Liver (tissue), 9 donors: ENCODE measurements around the gene SPON2. TPM values are rescaled to one million over a fixed set of nuclear protein-coding genes. Genes with fewer than 3 reads are reported as not detected.

Experiments used
- DNase-seq: peaks from one replicate; pipeline ENCODE4 v3.0.0-alpha.2; 2017; ENCODE audit warnings: low spot score
- H3K27ac ChIP-seq, 2 donors: one replicate each; pipeline ENCODE4 v1.7.0; 2013; ENCODE audit warnings: inconsistent platforms in 2 of 2, low read length in 2 of 2, control low read depth in 1 of 2, low read depth in 1 of 2, mild to moderate bottlenecking in 1 of 2
- H3K27me3 ChIP-seq, 4 donors: one replicate each; pipeline versions ENCODE4 v1.6.1 to v1.7.0; 2013; ENCODE audit warnings: low read length in 3 of 4, inconsistent platforms in 1 of 4, mild to moderate bottlenecking in 1 of 4, moderate library complexity in 1 of 4; ENCODE audit not compliant: control insufficient read depth in 4 of 4, insufficient read depth in 4 of 4
- H3K36me3 ChIP-seq, 4 donors: one replicate each; pipeline versions ENCODE4 v1.6.1 to v1.7.0; 2013; ENCODE audit warnings: low read length in 3 of 4, mild to moderate bottlenecking in 3 of 4, low read depth in 1 of 4, moderate library complexity in 1 of 4; ENCODE audit not compliant: control insufficient read depth in 4 of 4, insufficient read depth in 3 of 4
- H3K4me1 ChIP-seq, 4 donors: one replicate each; pipeline versions ENCODE4 v1.6.1 to v1.7.0; 2013; ENCODE audit warnings: low read length in 3 of 4, mild to moderate bottlenecking in 3 of 4, moderate library complexity in 1 of 4; ENCODE audit not compliant: control insufficient read depth in 4 of 4, insufficient read depth in 4 of 4
- H3K4me3 ChIP-seq, 3 donors: one replicate each; pipeline versions ENCODE4 v1.6.1 to v1.7.0; 2013; ENCODE audit warnings: low read length in 3 of 3, control low read depth in 1 of 3, low read depth in 1 of 3, mild to moderate bottlenecking in 1 of 3
- H3K9ac ChIP-seq, 2 donors: one replicate each; pipeline ENCODE4 v1.7.0; 2013; ENCODE audit warnings: low read length in 2 of 2, mild to moderate bottlenecking in 2 of 2, moderate library complexity in 2 of 2, control low read depth in 1 of 2, low read depth in 1 of 2
- H3K9me3 ChIP-seq, 4 donors: one replicate each; pipeline versions ENCODE4 v1.6.1 to v1.7.0; 2013; ENCODE audit warnings: low read length in 3 of 4; ENCODE audit not compliant: control insufficient read depth in 4 of 4
- EGR1 ChIP-seq, 2 donors: IDR thresholded peaks; 2 replicates each; pipeline ENCODE4 v1.6.1; 2016 to 2018; ENCODE audit warnings: antibody characterized with exemption in 2 of 2, low read depth in 2 of 2
- FOXA1 ChIP-seq: IDR thresholded peaks from 2 replicates; pipeline ENCODE4 v1.6.1; 2016; ENCODE audit warnings: antibody characterized with exemption
- FOXA2 ChIP-seq: IDR thresholded peaks from 2 replicates; pipeline ENCODE4 v1.6.1; 2016; ENCODE audit warnings: antibody characterized with exemption
- GABPA ChIP-seq, 2 donors: IDR thresholded peaks in 1 of 2; conservative IDR thresholded peaks in 1 of 2; 2 replicates each; pipeline ENCODE4 v1.6.1; 2016; ENCODE audit warnings: antibody characterized with exemption in 2 of 2, mild to moderate bottlenecking in 1 of 2, moderate library complexity in 1 of 2
- HNF4A ChIP-seq, 2 donors: conservative IDR thresholded peaks; 2 replicates each; pipeline ENCODE4 v1.6.1; 2016; ENCODE audit warnings: antibody characterized with exemption in 2 of 2, mild to moderate bottlenecking in 2 of 2
- HNF4G ChIP-seq: IDR thresholded peaks from 2 replicates; pipeline ENCODE4 v1.6.1; 2016; ENCODE audit warnings: antibody characterized with exemption
- JUND ChIP-seq, 2 donors: IDR thresholded peaks; 2 replicates each; pipeline ENCODE4 v1.6.1; 2016; ENCODE audit warnings: antibody characterized with exemption in 2 of 2
- MAX ChIP-seq: IDR thresholded peaks from 2 replicates; pipeline ENCODE4 v1.6.1; 2016; ENCODE audit warnings: antibody characterized with exemption
- NR2F2 ChIP-seq: IDR thresholded peaks from 2 replicates; pipeline ENCODE4 v1.6.1; 2016; ENCODE audit warnings: antibody characterized with exemption
- RAD21 ChIP-seq, 2 donors: IDR thresholded peaks; 2 replicates each; pipeline ENCODE4 v1.6.1; 2016; ENCODE audit warnings: antibody characterized with exemption in 2 of 2, mild to moderate bottlenecking in 2 of 2
- RXRA ChIP-seq, 2 donors: IDR thresholded peaks; 2 replicates each; pipeline ENCODE4 v1.6.1; 2017 to 2018; ENCODE audit warnings: antibody characterized with exemption in 2 of 2, mild to moderate bottlenecking in 1 of 2
- TAF1 ChIP-seq: conservative IDR thresholded peaks from 2 replicates; pipeline ENCODE4 v1.6.1; 2016; ENCODE audit warnings: antibody characterized with exemption, mild to moderate bottlenecking
- YY1 ChIP-seq: IDR thresholded peaks from 2 replicates; pipeline ENCODE4 v1.6.1; 2016; ENCODE audit warnings: antibody characterized with exemption, mild to moderate bottlenecking
- WGBS: extraction: QIAGEN DNeasy Blood & Tissue Kit; methylation state at CpG from one replicate; pipeline ENCODE4 v1.1.7; 2013; 5-methylcytosine and 5-hydroxymethylcytosine counted together
- polyA plus RNA-seq, 2 donors: library from polyadenylated mRNA; stranded (reverse) in 1 of 2; unstranded in 1 of 2; fragments of 200-250 nt in 1 of 2; fragments of >200 nt in 1 of 2; fragmentation: Nextera tagmentation in 1 of 2; extraction: Ambion mirVana in 1 of 2; gene quantifications; one replicate each; pipeline versions ENCODE4 v1.2.1 to v1.2.3, GENCODE V29; 2013 to 2015
- total RNA-seq, 2 donors: library from RNA; depleted of rRNA; stranded (reverse); fragments of >200 nt; gene quantifications; one replicate each; pipeline ENCODE4 v1.2.3, GENCODE V29; 2014
- TF ChIP-seq, protein P1 (sequence below): fragments of 150-350 bp; IDR thresholded peaks from 2 replicates; pipeline ENCODE4 v1.5.1; 2017; ENCODE audit warnings: improper control_type of control experiment, low read depth, low read length; ENCODE audit not compliant: missing input control
- TF ChIP-seq, protein P2 (sequence below): IDR thresholded peaks from 2 replicates; pipeline ENCODE4 v1.6.1; 2016; ENCODE audit warnings: antibody characterized with exemption
- TF ChIP-seq, protein P3 (sequence below): IDR thresholded peaks from 2 replicates; pipeline ENCODE4 v1.6.1; 2016; ENCODE audit warnings: antibody characterized with exemption
- donor health status: healthy.
- donor health status: healthy.
- donor health status: healthy.
- donor health status: healthy.
- donor health status: healthy.

The SPON2 gene
- total and polyA plus RNA-seq, 4 donors, result 35.7 to 80.3 (median 72.3) TPM

DNA sequence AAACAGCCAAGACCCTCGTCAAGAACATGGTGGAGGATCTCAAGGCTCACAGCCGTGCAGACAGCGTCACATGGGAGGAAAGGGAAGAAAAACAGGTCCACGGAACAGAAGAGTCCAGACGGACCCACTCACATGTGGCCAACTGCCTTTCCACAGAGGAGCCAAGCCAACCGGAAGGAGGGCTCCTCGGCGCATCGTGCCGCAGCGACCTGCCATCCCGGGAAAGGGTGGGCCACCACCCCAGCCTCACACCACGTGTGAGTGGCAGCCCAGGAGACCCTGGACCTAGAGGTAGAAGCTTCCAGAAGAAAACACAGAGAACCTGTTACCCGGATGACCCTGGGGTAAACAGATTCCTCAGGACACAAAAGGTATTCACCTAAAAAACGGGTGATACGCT lies 48.2 kb upstream of the SPON2 start:
- Histone ChIP-seq H3K36me3 (peaks cover 19 to 59% (median 21%) of the 10 kb centered on the region in 4 donors), H3K4me1 (peaks cover 0 to 3% (median 0%) of the 10 kb centered on the region in 4 donors), H3K4me3 (no peak overlapping the region), H3K9ac (no peak overlapping the region), H3K27ac (no peak overlapping the region), H3K27me3 (no peaks in the 10 kb centered on the region), H3K9me3 (no peaks in the 10 kb centered on the region)
- TF ChIP-seq, protein P1, sequence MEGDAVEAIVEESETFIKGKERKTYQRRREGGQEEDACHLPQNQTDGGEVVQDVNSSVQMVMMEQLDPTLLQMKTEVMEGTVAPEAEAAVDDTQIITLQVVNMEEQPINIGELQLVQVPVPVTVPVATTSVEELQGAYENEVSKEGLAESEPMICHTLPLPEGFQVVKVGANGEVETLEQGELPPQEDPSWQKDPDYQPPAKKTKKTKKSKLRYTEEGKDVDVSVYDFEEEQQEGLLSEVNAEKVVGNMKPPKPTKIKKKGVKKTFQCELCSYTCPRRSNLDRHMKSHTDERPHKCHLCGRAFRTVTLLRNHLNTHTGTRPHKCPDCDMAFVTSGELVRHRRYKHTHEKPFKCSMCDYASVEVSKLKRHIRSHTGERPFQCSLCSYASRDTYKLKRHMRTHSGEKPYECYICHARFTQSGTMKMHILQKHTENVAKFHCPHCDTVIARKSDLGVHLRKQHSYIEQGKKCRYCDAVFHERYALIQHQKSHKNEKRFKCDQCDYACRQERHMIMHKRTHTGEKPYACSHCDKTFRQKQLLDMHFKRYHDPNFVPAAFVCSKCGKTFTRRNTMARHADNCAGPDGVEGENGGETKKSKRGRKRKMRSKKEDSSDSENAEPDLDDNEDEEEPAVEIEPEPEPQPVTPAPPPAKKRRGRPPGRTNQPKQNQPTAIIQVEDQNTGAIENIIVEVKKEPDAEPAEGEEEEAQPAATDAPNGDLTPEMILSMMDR, result no peak
- no peak for TF ChIP-seq FOXA2
- TF ChIP-seq TAF1, result no peak
- TF ChIP-seq, protein P2, sequence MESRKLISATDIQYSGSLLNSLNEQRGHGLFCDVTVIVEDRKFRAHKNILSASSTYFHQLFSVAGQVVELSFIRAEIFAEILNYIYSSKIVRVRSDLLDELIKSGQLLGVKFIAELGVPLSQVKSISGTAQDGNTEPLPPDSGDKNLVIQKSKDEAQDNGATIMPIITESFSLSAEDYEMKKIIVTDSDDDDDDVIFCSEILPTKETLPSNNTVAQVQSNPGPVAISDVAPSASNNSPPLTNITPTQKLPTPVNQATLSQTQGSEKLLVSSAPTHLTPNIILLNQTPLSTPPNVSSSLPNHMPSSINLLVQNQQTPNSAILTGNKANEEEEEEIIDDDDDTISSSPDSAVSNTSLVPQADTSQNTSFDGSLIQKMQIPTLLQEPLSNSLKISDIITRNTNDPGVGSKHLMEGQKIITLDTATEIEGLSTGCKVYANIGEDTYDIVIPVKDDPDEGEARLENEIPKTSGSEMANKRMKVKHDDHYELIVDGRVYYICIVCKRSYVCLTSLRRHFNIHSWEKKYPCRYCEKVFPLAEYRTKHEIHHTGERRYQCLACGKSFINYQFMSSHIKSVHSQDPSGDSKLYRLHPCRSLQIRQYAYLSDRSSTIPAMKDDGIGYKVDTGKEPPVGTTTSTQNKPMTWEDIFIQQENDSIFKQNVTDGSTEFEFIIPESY, result no peak
- TF ChIP-seq, protein P3, sequence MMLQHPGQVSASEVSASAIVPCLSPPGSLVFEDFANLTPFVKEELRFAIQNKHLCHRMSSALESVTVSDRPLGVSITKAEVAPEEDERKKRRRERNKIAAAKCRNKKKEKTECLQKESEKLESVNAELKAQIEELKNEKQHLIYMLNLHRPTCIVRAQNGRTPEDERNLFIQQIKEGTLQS, result no peak
- no peak for TF ChIP-seq EGR1 (IDR thresholded peaks at IDR 0.05; ENCODE audit: low read depth in 2 of 2)
- DNase-seq, result no peak
- 95% methylated on average over 16 of the region's 16 CpGs for WGBS

DNA sequence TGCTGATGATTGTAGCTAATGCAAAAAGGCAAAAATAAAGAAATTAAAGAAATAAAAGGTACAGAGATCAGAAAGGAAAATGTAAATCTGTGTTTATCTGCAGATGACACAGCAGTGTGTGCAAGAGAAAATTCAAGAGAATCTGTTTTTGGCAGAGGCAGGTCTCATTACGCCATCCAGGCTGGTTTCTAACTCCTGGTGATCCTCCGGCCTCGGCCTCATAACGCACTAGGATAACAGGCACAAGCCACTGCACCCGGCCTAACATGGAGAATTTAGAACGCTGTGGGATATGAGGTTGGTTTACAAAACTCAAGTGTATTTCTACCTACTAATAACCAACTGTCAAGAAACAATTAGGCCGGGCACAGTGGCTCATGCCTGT lies 47.2 kb upstream of the SPON2 start:
- Histone ChIP-seq H3K4me1 (peaks cover 0 to 3% (median 0%) of the 10 kb centered on the region in 4 donors), H3K4me3 (no peak overlapping the region), H3K27me3 (no peaks in the 10 kb centered on the region), H3K9ac (peak overlapping the region in 1 of 2 donors; percentile 23), H3K27ac (no peak overlapping the region), H3K36me3 (peaks cover 18 to 59% (median 21%) of the 10 kb centered on the region in 4 donors), H3K9me3 (no peaks in the 10 kb centered on the region)
- DNase-seq, result no peak
- TF ChIP-seq, protein P3, result no peak
- TF ChIP-seq, protein P2, result no peak
- TF ChIP-seq HNF4A (conservative IDR thresholded peaks at IDR 0.05), result no peak
- TF ChIP-seq RXRA (IDR thresholded peaks at IDR 0.05), result no peak
- TF ChIP-seq JUND (IDR thresholded peaks at IDR 0.05), result no peak
- TF ChIP-seq RAD21 (IDR thresholded peaks at IDR 0.05), result no peak
- no peak for TF ChIP-seq NR2F2
- TF ChIP-seq GABPA (IDR thresholded peaks at IDR 0.05 in 1 of 2, conservative IDR thresholded peaks at IDR 0.05 in 1 of 2), result no peak
- TF ChIP-seq TAF1, result no peak
- no peak for TF ChIP-seq MAX
- TF ChIP-seq FOXA2, result no peak
- TF ChIP-seq YY1, result no peak
- no peak for TF ChIP-seq EGR1 (IDR thresholded peaks at IDR 0.05; ENCODE audit: low read depth in 2 of 2)
- TF ChIP-seq HNF4G, result no peak
- TF ChIP-seq, protein P1, result no peak
- TF ChIP-seq FOXA1, result no peak
- 93% methylated on average over 7 of the region's 7 CpGs for WGBS
